Activated CD4-positive, alpha-beta T cell treated with anti-CD3 and anti-CD28 coated beads for 1 hour (primary cell): ENCODE data around the gene GUCY2D.
"Not testable (repeated sequence)": the region's sequence is repeated elsewhere in the genome, so short reads cannot be mapped to it uniquely, and the experiment has no call there.

Source experiments
- DNase-seq: peaks from one replicate; pipeline ENCODE4 v3.0.0-alpha.2; 2020

GUCY2D gene

DNA sequence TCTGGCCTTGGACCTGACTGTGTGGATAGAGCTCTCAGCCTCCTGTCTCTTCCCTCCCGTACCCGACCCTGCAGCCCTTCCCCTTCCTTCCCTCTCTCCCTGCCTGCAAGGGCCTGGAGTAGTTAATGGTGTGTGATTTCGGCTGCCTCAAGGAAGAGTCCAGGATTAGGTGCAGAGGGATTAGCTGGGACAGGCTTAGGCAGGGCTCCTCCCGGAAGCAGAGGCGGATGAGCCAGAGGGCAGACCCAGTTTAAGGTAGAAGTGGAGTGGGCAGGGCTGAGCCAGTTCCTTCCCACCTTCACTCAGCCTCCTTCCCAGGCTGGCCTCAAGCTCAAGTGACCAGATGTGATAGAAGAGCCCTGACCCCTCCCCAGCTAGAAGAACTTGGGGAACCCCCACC, 16.8 kb downstream of the GUCY2D start:
- DNase-seq: no peak

DNA sequence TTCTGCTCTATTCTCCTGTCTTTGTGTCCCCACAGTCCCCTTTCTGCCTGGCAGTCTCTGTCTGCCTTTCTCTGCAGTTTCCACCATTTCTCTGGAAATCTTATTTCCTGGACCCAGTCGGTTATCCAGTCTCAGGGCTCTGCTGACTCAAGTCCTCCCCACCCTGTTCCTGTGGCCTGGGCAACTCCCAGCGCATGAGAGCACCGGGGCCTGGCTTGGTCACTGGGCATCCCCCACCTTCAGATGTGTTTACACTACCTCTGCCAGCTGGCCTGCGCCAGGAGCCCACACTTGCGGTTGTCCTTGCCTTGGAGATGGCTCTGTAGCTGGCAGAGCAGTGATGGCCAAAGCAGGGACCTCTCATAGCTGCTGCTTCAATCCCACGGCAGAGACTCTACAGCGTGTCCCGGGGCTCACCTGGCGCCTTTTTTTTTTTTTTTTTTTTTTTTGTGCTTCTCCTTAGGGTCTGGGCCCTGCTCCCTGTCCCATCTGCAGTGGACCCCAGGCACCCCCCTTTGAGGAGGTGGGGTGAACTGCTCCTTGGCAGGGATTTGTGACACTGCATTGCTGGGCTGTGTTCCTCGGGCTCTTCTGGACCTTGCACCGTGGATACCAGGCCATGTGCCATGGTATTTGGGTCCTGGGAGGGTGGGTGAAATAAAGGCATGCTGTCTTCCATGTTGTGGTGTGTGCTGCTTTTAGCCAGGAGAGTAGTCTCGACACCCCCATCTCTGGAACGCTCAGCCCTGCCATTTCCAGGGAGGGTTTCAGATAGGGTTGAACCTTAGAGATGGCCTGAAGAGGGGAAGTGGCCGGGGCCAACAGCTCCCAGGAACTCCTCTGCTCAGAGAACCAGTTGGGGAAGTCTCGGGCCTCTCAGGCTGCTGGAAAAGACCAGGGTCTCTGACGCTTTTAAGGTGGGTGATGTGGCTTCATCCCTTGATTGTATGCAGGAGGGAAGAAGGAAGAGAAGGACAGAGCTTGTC, 17.5 kb downstream of the GUCY2D start:
- DNase-seq: no peak

DNA sequence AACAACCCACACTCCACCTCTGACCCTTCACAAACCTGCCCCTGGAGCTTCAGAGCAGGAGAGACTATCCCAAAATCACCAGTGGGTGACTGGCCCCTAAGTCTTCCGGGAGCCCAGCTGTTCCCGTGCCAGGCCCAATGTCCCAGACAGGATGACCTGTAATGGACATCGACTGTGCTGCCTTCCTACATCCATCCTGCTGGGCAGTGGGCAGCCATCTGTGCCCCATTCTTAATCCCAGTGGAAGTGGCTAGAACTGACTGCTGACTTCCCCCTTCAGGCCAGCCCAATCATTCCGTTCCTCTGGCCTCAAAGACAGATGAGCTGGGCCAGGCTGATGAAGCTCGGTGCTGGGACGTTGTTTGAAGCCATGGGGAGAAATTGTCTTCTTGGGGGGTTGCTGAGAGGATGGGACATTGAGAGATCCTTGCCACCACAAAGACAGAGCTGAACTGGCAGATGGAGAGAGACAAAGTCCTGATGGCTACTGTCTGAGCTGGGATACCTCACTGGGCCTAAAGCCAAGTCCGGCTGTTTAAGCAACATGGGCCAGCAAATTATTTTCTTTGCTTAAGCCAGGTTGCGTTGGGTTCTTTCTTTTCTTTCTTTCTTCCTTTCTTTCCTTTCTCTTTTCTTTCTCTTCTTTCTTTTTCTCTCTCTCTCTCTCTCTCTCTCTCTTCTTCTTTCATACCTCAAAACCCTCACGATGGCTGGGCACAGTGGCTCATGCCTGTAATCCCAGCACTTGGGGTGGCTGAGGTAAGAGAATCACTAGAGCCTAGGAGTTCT, 18.6 kb downstream of the GUCY2D start:
- no peak for DNase-seq

DNA sequence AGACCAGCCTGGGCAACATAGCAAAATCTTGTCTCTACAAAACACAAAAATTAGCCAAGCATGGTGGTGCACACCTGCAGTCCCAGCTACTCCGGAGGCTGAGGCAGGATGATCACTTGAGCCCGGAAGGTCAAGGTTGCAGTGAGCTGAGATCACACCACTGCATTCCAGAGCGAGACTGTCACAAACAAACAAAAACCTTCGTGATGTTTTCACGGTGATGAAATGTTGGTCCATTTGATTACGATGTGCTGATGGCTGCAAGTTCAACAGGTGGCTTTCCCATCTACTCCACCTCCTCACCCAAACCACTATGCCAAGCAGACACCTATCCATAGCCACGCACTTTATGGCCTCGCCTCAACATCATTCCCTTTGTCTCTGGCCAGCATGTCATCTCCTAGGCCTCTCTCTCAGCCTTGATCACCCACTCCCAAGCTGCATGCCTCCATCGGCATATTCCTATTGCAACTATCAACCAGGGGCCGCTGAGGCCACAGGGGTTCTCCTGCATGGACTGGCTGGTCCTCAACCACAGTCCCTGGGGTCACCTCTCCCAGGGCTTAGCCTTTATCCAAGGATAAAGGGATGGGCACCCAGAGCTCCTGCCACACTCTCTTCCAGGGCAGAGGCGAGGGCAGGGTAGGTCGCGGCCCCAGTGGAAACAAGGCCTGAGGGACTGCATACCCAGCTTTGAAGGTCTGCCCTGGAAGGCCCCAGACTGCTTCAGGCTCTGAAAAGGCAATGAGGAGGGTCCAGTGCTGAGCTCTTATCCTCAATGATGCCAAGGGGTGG, 19.3 kb downstream of the GUCY2D start:
- DNase-seq: no peak

DNA sequence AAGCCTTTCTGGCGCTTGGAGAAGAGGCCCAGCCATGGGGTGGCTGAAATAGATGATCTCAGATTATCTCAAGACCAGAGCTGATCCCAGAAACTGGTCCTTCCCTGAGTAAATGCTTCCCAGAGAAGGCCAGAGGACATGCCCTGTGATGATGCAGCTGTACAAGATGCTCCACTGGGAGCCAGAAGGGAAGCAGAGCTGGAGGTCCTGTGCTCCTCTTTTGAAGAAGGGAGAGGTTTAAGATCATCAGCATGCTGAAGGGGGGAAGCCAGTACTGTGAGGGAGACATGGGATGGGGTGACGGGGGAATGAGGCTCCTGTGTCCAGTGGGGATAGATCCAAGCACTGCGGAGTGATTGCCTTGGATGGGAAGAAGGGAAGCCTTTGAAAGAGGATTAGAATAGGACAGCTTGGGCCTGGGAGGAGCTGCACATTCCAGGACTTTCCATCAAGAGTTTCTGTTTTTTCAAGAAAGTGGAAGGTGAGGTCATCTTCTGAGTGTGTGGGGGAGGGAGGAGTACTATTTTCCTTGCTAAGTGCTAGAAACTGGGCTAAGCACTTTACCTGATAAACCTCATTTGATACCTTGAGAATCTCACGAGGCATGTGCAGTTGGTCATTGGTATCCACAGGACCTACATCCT, 20.1 kb downstream of the GUCY2D start:
- no peak for DNase-seq

DNA sequence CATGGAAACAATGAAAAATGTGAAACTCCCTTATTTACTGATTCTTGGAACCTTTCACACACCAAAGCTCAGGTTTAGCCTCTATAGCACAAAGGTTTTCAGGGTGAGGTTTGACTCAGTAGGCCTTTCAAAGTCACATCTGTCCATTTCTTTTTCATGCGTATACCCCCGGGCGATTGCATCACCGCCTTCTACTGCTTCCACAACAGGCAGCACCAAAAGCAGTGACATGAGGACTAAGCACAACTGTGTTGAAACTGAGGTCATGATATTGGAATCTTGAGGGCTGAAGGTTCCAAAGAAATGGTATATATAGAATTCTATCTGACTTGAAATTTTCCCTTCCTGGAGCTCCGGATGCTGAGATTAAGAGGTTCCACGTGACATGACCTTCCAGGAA, 21.7 kb downstream of the GUCY2D start:
- not testable (repeated sequence) for DNase-seq

DNA sequence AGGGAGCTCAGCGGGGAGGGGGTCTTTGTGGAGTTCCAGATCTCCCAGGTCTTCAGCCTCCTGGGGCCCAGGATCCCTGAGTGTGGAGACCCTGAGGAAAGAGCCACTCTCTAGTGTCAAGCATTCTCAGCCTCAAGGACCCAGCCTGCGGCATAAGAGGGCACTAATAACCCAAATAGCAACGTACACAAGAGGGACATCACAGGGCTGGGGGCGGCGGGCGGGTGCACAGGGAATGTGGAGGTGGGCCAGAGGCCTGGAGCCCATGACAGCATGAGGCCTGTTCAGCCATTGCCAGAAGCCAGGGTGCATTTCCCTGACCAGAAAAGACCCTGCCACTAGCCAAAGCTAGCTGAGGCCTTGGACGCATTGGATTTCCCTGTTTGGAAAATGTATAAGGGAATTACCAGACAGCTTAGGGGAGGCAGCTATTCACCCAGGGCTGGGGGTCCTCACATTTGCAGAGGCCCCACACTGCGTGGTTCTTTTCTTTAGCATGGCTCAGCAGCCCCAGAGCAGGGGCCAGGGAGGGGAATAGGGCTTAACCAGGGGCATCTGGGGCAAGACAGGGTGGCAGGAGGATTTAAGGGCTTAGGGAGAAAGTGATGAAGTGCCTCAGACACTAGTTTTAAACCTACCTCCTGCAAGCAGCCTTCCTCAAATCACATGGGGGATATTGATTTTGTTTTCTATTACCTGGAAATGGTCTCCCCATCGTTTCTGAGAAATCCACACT, 22.9 kb downstream of the GUCY2D start:
- DNase-seq: no peak

DNA sequence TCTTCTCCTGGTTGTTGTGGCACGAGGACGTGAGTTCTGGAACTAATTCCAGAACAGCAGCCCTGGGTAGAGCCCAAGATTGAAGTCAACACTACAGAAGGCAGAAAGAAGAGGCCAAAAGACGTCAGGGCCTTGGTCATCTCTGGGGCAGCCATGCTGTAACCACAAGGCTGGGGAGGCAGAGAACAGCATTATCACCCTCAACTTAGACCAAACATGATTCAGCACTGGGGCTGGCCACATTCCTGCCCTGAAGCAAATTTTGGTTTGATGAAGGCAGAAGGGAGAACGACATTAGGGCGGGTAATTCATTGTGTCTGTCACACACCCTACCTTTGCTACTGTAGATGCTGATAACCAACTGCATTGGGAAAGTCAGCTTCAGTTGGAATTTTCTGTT, 26.7 kb downstream of the GUCY2D start:
- DNase-seq: no peak

DNA sequence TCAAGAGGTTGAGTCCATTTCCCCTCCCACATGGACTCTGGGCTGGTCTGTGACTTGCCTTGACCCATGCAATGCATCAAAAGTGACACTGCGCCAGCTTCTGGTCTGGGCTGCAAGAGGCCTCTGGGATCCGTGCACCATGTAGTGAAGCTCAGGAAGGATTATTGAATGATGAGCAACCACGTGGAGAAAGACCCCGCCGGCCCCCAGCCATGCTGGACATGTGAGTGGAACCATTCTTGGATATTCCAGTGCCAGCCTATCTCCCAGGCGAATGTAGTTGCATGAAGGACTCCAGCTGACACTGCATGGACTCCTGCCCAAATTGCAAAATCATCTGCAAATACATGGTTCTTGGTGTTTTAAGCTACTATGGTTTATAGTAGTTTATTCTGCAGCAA, 28.8 kb downstream of the GUCY2D start:
- no peak for DNase-seq

DNA sequence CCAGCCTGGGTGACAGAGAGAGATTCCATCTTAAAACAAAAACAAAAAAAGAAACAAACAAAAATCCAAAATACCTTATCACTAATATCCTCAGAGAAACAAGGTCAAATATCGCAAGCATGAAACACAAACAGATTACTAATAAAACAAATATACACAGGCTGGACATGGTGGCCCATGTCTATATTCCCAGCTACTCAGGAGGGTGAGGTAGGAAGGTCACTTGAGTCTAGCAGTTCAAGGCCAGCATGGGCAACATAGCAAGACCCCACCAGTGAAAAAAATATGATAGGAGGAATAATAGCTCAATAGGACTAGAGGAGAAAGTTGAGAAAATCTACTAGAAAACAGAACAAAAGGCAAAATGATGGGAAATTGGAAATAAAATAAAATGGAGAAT, 29.5 kb downstream of the GUCY2D start:
- no peak for DNase-seq

DNA sequence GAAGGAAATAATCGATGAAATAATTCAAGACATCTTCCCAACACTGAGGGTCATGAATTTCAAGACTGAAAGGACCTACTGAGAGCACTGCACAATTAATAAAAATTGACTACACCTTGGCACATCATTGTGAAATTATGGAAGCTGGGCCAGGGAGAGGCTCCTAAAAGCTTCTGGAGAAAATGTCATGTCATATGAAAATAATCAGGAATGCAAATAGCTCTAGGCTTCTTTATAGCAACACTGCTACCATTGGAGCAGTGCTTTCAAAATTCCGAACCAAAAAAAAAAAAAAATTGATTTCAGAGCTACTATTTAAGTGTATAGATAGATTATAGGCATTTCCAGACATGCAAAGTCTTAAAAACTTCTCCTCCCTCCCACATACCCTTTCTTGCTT, 30.0 kb downstream of the GUCY2D start:
- no peak for DNase-seq

DNA sequence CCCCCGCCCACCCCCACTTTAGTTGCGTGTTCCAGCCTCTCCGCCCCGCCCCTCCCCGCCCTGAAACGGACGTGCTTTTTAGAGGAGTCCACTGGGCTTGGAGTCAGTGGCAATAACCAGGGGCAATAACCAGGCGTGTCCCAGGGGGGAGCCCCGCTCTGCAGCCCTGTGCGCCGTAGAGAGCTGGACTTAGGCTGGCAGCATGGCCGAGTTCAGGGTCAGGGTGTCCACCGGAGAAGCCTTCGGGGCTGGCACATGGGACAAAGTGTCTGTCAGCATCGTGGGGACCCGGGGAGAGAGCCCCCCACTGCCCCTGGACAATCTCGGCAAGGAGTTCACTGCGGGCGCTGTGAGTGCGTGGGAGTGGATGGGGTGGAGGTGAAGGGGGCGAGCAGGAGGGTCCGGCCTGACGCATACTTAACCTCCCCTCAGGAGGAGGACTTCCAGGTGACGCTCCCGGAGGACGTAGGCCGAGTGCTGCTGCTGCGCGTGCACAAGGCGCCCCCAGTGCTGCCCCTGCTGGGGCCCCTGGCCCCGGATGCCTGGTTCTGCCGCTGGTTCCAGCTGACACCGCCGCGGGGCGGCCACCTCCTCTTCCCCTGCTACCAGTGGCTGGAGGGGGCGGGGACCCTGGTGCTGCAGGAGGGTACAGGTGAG, 36.7 kb downstream of the GUCY2D start, which contains the start of gene ALOX15B:
ALOX15B (plus strand) TSS at position 106 of the 657 bp plus-strand sequence; CDS start at position 203, 97 bp downstream.
- DNase-seq: no peak

DNA sequence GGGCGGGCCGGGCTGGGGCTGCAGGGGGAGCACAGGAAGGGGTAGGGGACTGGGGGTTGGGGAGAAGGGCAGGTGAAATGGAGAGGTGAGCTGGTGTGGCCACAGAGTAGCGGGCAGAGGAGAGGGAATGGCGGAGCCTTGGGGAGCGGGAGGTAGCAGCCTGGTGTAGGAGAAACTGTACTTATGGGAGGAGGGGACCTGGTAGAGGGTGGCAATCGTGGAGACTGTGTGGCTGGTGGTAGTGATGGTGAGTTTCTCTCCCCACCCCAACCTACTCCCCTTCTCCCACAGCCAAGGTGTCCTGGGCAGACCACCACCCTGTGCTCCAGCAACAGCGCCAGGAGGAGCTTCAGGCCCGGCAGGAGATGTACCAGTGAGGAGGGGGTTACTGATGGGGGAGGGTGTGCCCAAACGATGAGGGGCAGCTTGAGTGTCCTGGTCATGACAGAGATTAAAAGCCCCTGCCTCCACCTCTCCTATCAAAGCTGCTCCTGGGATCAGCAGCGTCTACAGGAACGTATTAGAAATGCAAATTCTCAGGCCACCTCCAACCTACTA, 37.3 kb downstream of the GUCY2D start:
- no peak for DNase-seq

DNA sequence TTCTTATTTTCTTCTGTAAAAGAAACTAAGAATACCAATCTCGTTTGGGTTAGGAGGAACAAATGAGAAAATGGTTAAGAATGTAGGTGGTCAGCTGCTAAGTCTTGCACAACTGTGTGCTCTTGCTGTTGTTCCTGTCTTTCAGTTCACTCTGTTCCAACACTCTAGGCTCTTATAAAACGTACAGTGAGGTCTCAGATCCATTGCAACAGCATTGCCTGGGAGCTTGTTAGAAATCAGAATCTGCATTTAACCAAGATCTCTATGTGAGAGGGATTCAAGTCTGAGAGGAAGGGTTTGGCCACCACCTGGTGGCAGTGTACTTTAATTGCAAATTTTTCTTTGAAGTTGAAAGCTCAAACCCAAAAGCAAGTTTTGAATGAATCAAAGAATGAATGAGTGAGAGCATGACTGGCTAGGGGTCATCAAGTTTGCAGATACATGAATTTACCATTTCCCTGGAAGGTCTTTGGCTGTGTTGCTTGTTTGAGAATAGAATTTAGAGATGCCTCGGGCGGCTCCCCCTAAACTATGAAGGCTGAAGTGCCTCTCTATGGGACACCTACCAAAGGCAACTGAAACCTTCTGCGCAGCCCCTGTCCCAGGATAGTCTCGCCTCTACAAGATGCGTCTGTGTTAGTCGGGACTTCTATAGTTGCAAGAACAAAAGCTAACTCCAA, 39.0 kb downstream of the GUCY2D start:
- DNase-seq: no peak

DNA sequence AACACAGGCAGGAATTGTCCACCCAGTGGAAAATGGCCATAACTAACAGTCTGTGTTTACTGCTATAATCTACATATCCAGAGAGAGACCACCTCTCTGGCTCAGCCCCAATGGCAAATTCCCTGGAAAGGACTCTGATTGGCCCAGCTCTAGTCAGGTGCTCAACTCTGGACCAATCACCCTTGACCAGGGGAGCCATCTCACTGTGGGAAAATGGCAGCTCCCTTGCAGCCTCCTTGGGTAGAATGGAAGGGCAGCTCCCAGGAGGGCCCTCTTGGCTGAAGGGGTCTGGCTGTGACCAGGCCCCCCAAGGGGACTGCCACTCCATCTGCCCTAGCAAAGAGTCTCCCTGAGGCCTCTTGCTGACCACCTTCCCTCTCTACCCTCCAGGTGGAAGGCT, 39.6 kb downstream of the GUCY2D start:
- no peak for DNase-seq

DNA sequence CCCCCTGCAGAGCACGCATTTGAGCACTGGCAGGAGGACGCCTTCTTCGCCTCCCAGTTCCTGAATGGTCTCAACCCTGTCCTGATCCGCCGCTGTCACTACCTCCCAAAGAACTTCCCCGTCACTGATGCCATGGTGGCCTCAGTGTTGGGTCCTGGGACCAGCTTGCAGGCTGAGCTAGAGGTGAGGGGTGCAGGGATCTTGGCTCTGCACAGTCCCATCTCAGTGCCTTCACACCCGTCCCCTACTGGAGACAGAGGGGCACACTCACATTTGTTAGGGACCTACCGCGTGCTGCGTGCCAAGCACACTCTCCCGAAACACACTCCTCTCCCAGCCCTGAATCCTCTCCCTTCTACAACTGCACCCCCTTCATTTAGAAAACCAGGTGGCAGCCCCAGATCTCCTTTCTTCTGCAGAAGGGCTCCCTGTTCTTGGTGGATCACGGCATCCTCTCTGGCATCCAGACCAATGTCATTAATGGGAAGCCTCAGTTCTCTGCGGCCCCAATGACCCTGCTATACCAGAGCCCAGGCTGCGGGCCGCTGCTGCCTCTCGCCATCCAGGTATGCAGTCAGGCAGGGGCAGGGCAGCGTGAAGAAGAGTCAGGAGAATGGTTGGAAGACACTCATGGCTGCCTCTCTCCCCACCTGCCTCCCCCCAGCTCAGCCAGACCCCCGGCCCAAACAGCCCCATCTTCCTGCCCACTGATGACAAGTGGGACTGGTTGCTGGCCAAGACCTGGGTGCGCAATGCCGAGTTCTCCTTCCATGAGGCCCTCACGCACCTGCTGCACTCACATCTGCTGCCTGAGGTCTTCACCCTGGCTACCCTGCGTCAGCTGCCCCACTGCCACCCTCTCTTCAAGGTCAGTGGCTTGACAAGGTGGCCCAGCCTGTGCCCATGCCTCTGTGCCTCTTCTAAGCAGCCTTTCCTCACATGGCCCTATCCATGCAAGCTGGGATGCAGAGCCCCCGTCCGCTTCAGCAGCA, 42.7 kb downstream of the GUCY2D start:
- DNase-seq: no peak

DNA sequence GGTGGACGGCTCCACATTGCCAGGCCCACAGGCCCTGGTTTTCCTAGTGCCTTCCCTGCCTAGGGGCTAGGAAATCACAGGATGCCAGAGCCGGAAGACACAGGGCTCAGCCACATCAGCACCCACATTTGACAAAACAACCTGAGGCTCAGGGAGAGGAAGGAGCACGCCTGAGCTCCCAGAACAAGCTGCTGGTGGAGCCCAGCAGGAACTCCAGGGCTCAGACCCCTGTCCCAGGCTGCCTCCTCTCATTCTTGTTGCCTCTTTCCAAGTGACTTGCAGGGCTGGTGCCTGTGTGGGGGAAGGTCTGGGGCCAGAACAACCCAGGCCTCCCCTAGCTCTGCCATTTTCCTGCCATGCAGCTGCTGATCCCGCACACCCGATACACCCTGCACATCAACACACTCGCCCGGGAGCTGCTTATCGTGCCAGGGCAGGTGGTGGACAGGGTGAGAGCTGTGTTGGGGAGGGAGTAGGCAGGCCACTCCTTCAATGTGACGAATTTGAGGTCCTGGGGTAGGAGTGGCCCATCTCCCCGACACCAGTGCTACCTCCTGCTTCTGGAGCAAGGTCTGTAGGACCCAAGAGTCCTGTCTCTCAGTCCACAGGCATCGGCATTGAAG, 44.0 kb downstream of the GUCY2D start:
- no peak for DNase-seq
